Fibroblast of lung (primary cell): ENCODE measurements around the gene USP19. TPM values are rescaled to one million over a fixed set of nuclear protein-coding genes. Genes with fewer than 3 reads are reported as not detected.

Experiments used
- DNase-seq, 2 donors: peaks; one replicate each; pipeline versions ENCODE4 v3.0.0 to v3.0.0-alpha.2; 2010; ENCODE audit warnings: low read depth in 2 of 2
- H2AFZ ChIP-seq: 2 replicates; pipeline ENCODE4 v1.5.1; 2012; ENCODE audit warnings: low read length, control low read depth, inconsistent platforms
- H3K27ac ChIP-seq: 2 replicates; pipeline ENCODE4 v1.5.1; 2011; ENCODE audit warnings: low read length, control low read depth; ENCODE audit not compliant: insufficient read depth
- H3K27me3 ChIP-seq: 2 replicates; pipeline ENCODE4 v1.5.1; 2011; ENCODE audit warnings: mild to moderate bottlenecking, low read length; ENCODE audit not compliant: control insufficient read depth, insufficient read depth
- H3K36me3 ChIP-seq: 2 replicates; pipeline ENCODE4 v1.5.1; 2011; ENCODE audit warnings: low read length; ENCODE audit not compliant: control insufficient read depth, insufficient read depth
- H3K4me1 ChIP-seq: 2 replicates; pipeline ENCODE4 v1.5.1; 2011; ENCODE audit warnings: low read length; ENCODE audit not compliant: control insufficient read depth, insufficient read depth; ENCODE audit errors: extremely low read depth
- H3K4me2 ChIP-seq: 2 replicates; pipeline ENCODE4 v1.5.1; 2011; ENCODE audit warnings: low read length, control low read depth; ENCODE audit not compliant: insufficient read depth; ENCODE audit errors: extremely low read depth
- H3K4me3 ChIP-seq, 4 experiments: fragments of 200-600 bp in 1 of 4; sonication (generic) in 1 of 4; replicated peaks in 1 of 4; 2 replicates each; pipeline ENCODE4 v1.5.1; 2011 to 2016; ENCODE audit warnings: low read length in 4 of 4, low read depth in 3 of 4, mild to moderate bottlenecking in 3 of 4, control low read depth in 2 of 4, inconsistent platforms in 1 of 4, mixed read lengths in 1 of 4; ENCODE audit not compliant: insufficient read depth in 1 of 4; ENCODE audit errors: control extremely low read depth in 1 of 4
- H3K79me2 ChIP-seq: 2 replicates; pipeline ENCODE4 v1.5.1; 2012; ENCODE audit warnings: mild to moderate bottlenecking, low read length, inconsistent platforms; ENCODE audit not compliant: control insufficient read depth, insufficient read depth
- H3K9ac ChIP-seq: 2 replicates; pipeline ENCODE4 v1.5.1; 2011; ENCODE audit warnings: mild to moderate bottlenecking, low read length, control low read depth; ENCODE audit not compliant: insufficient read depth
- H3K9me3 ChIP-seq: 2 replicates; pipeline ENCODE4 v1.5.1; 2012; ENCODE audit warnings: low read depth, low read length; ENCODE audit not compliant: control insufficient read depth, insufficient read depth
- H4K20me1 ChIP-seq: 2 replicates; pipeline ENCODE4 v1.5.1; 2011; ENCODE audit warnings: low read length; ENCODE audit not compliant: control insufficient read depth, insufficient read depth; ENCODE audit errors: extremely low read depth
- EZH2 ChIP-seq: IDR thresholded peaks from 2 replicates; pipeline ENCODE4 v1.5.1; 2012; ENCODE audit warnings: low read length, control low read depth, mild to moderate bottlenecking; ENCODE audit errors: missing control alignments
- polyA plus RNA-seq, 2 donors: library from polyadenylated mRNA; depleted of rRNA in 1 of 2; stranded (reverse) in 1 of 2; unstranded in 1 of 2; fragments of >200 nt; gene quantifications; 2 replicates each; pipeline ENCODE4 v1.2.1, GENCODE V29; 2011 to 2012; ENCODE audit warnings: missing spikeins in 1 of 2
- total RNA-seq: library from RNA; depleted of rRNA; stranded (reverse); fragments of >200 nt; gene quantifications from 2 replicates; pipeline ENCODE4 v1.2.1, GENCODE V29; 2014
- TF ChIP-seq, protein P1 (sequence below), 2 donors: IDR thresholded peaks in 1 of 2; conservative IDR thresholded peaks in 1 of 2; 1 replicate in 1 of 2; 2 replicates in 1 of 2; pipeline ENCODE4 v1.5.1; 2011 to 2012; ENCODE audit warnings: low read length in 2 of 2, control low read depth in 1 of 2, inconsistent platforms in 1 of 2, low read depth in 1 of 2, mild to moderate bottlenecking in 1 of 2

Gene USP19
- total and polyA plus RNA-seq, 2 donors (not counting 1 experiment from before 2014, with no cell fraction given), result 23.3 to 53.8 TPM

DNA sequence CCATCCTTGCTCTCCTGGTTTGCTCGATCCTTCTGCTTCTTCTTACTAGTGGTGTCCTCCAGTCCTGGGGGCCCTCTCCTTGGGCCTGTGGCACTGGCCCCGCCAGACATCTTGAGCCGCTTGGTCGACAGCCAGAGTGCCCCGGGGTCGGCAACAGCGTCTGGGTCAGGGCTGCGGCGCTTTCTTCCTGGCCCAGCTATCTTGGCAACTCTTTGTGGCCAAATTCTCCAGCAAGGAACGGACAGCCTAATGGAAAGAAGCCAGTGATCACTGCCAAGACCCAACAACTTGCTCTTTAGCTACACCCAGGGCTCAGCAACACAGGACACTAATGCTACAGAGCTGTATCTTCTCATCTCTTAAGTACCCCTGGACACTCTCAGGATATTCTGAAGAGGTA is 1.6 kb downstream of the USP19 start:
- no peaks in the 10 kb centered on the region for H3K9me3 ChIP-seq
- H3K4me3 ChIP-seq, result peak overlapping the region in 3 of 4 experiments; percentile 19 to 95 (median 90)
- no peaks in the 10 kb centered on the region for H4K20me1 ChIP-seq
- H3K4me2 ChIP-seq, result peak overlapping the region; percentile 98
- no peak overlapping the region for H3K9ac ChIP-seq
- TF ChIP-seq, protein P1, sequence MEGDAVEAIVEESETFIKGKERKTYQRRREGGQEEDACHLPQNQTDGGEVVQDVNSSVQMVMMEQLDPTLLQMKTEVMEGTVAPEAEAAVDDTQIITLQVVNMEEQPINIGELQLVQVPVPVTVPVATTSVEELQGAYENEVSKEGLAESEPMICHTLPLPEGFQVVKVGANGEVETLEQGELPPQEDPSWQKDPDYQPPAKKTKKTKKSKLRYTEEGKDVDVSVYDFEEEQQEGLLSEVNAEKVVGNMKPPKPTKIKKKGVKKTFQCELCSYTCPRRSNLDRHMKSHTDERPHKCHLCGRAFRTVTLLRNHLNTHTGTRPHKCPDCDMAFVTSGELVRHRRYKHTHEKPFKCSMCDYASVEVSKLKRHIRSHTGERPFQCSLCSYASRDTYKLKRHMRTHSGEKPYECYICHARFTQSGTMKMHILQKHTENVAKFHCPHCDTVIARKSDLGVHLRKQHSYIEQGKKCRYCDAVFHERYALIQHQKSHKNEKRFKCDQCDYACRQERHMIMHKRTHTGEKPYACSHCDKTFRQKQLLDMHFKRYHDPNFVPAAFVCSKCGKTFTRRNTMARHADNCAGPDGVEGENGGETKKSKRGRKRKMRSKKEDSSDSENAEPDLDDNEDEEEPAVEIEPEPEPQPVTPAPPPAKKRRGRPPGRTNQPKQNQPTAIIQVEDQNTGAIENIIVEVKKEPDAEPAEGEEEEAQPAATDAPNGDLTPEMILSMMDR (conservative IDR thresholded peaks at IDR 0.05 in 1 of 2, IDR thresholded peaks at IDR 0.05 in 1 of 2; ENCODE audit: low read depth in 1 of 2, low read length in 2 of 2), result no peak
- no peak for TF ChIP-seq EZH2
- peak; percentile 27 to 32 for DNase-seq
- H3K27me3 ChIP-seq, result no peaks in the 10 kb centered on the region
- H2AFZ ChIP-seq, result no peak overlapping the region
- H3K4me1 ChIP-seq, result peaks cover 9% of the 10 kb centered on the region
- H3K36me3 ChIP-seq, result peaks cover 53% of the 10 kb centered on the region
- peaks cover 16% of the 10 kb centered on the region for H3K79me2 ChIP-seq
- peak overlapping the region; percentile 32 for H3K27ac ChIP-seq

DNA sequence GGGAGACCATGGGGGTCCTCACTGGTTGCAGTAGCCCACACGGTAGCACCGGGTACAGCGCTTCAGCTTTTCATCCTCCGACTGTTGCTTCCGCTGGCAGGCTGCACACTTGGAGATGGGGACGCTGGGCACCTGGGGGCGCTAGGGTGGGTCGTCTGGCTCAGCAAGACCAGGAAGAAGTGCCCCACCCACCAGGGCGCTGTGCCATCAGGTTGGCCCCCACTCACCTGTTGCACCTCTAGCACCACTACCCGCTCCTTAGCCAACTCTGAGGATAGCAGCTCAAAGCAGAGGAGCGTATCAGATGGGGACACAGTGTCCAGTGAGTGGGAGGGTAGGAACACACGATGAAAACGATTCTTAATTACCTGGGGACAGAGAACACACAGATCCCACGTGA is 8.4 kb downstream of the USP19 start:
- H3K9ac ChIP-seq, result no peak overlapping the region
- H3K27ac ChIP-seq, result no peak overlapping the region
- no peak overlapping the region for H3K4me2 ChIP-seq
- no peaks in the 10 kb centered on the region for H3K27me3 ChIP-seq
- H4K20me1 ChIP-seq, result no peaks in the 10 kb centered on the region
- DNase-seq, result no peak
- no peak overlapping the region for H2AFZ ChIP-seq
- H3K79me2 ChIP-seq, result no peaks in the 10 kb centered on the region
- no peak overlapping the region for H3K4me3 ChIP-seq
- no peaks in the 10 kb centered on the region for H3K4me1 ChIP-seq
- TF ChIP-seq EZH2, result no peak
- TF ChIP-seq, protein P1 (conservative IDR thresholded peaks at IDR 0.05 in 1 of 2, IDR thresholded peaks at IDR 0.05 in 1 of 2; ENCODE audit: low read depth in 1 of 2, low read length in 2 of 2), result no peak
- no peaks in the 10 kb centered on the region for H3K9me3 ChIP-seq
- peaks cover 58% of the 10 kb centered on the region for H3K36me3 ChIP-seq

DNA sequence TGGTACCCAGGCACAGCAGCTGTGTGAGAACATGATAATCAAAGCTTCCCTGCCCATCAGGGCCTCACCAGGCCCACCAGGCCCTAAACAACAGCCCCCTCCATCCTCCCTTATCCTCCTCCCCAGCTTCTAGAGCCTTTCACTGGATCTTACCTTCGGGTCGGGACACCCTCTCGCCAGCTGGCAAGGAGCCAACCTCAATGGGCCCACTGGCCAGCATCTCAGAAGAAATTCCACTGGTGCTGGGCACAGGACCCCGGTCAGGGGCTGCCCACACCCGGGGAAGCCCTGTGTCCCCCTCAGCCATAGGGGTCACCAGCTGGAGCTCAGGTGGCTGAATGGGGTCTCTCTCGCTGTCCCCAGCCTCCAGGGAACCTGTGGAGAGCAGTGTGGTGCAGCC is 9.3 kb downstream of the USP19 start:
- H3K79me2 ChIP-seq, result no peaks in the 10 kb centered on the region
- no peak overlapping the region for H2AFZ ChIP-seq
- no peaks in the 10 kb centered on the region for H3K9me3 ChIP-seq
- H3K27ac ChIP-seq, result no peak overlapping the region
- TF ChIP-seq EZH2, result no peak
- TF ChIP-seq, protein P1 (conservative IDR thresholded peaks at IDR 0.05 in 1 of 2, IDR thresholded peaks at IDR 0.05 in 1 of 2; ENCODE audit: low read depth in 1 of 2, low read length in 2 of 2), result no peak
- no peaks in the 10 kb centered on the region for H4K20me1 ChIP-seq
- H3K4me2 ChIP-seq, result no peak overlapping the region
- peaks cover 49% of the 10 kb centered on the region for H3K36me3 ChIP-seq
- DNase-seq, result no peak
- H3K4me3 ChIP-seq, result no peak overlapping the region
- H3K9ac ChIP-seq, result no peak overlapping the region
- H3K4me1 ChIP-seq, result no peaks in the 10 kb centered on the region
- no peaks in the 10 kb centered on the region for H3K27me3 ChIP-seq
